Kidney (tissue), 14 donors: ENCODE measurements around the gene TLX2. TPM values are rescaled to one million over a fixed set of nuclear protein-coding genes. Genes with fewer than 3 reads are reported as not detected.

ENCODE experiments used
- DNase-seq, 5 donors: peaks; one replicate each; pipeline ENCODE4 v3.0.0-alpha.2; 2013 to 2020
- FAIRE-seq: peaks from 2 replicates; lab custom pipeline; 2012; peaks lifted over from hg19 to GRCh38; lab: Jason Lieb, UNC
- H3K27ac ChIP-seq, 2 donors: one replicate each; pipeline ENCODE4 v1.7.0; 2013; ENCODE audit warnings: low read depth in 2 of 2, low read length in 2 of 2, inconsistent platforms in 1 of 2
- H3K27me3 ChIP-seq: one replicate; pipeline ENCODE4 v1.7.1; 2013; ENCODE audit warnings: low read length, inconsistent platforms; ENCODE audit not compliant: control insufficient read depth, insufficient read depth
- H3K36me3 ChIP-seq, 3 donors: one replicate each; pipeline versions ENCODE4 v1.7.0 to v1.7.1; 2013; ENCODE audit warnings: low read length in 3 of 3, control low read depth in 1 of 3, inconsistent platforms in 1 of 3; ENCODE audit not compliant: insufficient read depth in 3 of 3, control insufficient read depth in 2 of 3
- H3K4me1 ChIP-seq, 3 donors: one replicate each; pipeline versions ENCODE4 v1.7.0 to v1.7.1; 2013; ENCODE audit warnings: low read length in 3 of 3, inconsistent platforms in 1 of 3, low read depth in 1 of 3; ENCODE audit not compliant: control insufficient read depth in 2 of 3, insufficient read depth in 2 of 3
- H3K4me3 ChIP-seq, 3 donors: one replicate each; pipeline versions ENCODE4 v1.7.0 to v1.8.1; 2013; ENCODE audit warnings: low read length in 3 of 3, control low read depth in 1 of 3, inconsistent platforms in 1 of 3
- H3K9ac ChIP-seq, 3 donors: one replicate each; pipeline versions ENCODE4 v1.7.0 to v1.7.1; 2013; ENCODE audit warnings: low read length in 3 of 3, control low read depth in 1 of 3, inconsistent platforms in 1 of 3
- H3K9me3 ChIP-seq, 3 donors: one replicate each; pipeline versions ENCODE4 v1.7.0 to v1.7.1; 2013; ENCODE audit warnings: low read length in 3 of 3, control low read depth in 1 of 3, inconsistent platforms in 1 of 3; ENCODE audit not compliant: control insufficient read depth in 2 of 3, insufficient read depth in 1 of 3
- intact Hi-C: fragments of 100-400 bp; cut with DNase I; formaldehyde crosslinking; loops from one replicate; pipeline ENCODE4 v1.11.1; 2022
- polyA plus RNA-seq: library from polyadenylated mRNA; stranded (reverse); fragments of 350-450 nt; fragmentation: Illumina TruSeq; extraction: RNeasy Lipid Tissue Mini Kit (QIAGEN cat#74804); gene quantifications from one replicate; pipeline ENCODE4 v1.2.3, GENCODE V29; 2014; ENCODE audit warnings: low read depth, low replicate concordance; ENCODE audit not compliant: insufficient read depth
- total RNA-seq: library from RNA; stranded (reverse); fragmentation: NEBNext Ultra II Directional; extraction: Animal tissue kit (Norgen Biotek cat#: 25700); gene quantifications from one replicate; pipeline ENCODE4 v1.2.1, GENCODE V29; 2021
- TF ChIP-seq, protein P1 (sequence below): IDR thresholded peaks from 3 replicates; pipeline ENCODE4 v1.5.1; 2012; ENCODE audit warnings: mild to moderate bottlenecking, moderate library complexity, borderline replicate concordance; ENCODE audit not compliant: insufficient read depth; ENCODE audit errors: extremely low read depth
- donor health status: control.
- donor health status: control.
- donor health status: control.
- donor health status: control.
- donor health status: control.
- donor health status: DM: yes; HTN: yes; CAD: no.
- donor health status: Normal renal cell carcinoma (clear cell type).

The TLX2 gene
- total and polyA plus RNA-seq, 2 donors from 2014 or later = not detected

DNA sequence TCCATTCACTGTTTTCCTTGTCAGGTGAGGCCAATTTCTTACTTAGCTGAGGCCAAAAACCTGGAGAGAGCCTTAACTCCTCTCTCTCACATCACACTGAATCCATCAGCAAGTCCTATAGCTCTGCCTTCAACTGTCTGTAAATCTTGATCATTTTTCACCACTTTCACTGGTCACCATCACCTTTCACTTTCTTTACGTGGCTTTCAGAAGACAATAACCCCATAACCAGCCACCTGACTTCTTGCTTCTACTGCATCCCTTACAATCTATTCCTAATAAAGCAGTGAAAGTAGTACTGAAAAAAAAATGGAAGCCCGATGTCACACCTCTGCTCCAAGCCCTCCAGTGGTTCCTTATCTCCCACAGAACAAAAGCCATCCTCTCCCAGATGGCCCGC, 31.8 kb downstream of the TLX2 start:
- no peaks in the 10 kb centered on the region for H3K9me3 ChIP-seq
- no peaks in the 10 kb centered on the region for H3K36me3 ChIP-seq
- no peak overlapping the region for H3K4me3 ChIP-seq
- FAIRE-seq (no peak), DNase-seq (no peak)
- H3K9ac ChIP-seq = no peak overlapping the region
- intact Hi-C loops = no loop called here
- no peak overlapping the region for H3K27ac ChIP-seq
- peaks cover 0 to 4% (median 0%) of the 10 kb centered on the region in 3 donors for H3K4me1 ChIP-seq
- TF ChIP-seq, protein P1, sequence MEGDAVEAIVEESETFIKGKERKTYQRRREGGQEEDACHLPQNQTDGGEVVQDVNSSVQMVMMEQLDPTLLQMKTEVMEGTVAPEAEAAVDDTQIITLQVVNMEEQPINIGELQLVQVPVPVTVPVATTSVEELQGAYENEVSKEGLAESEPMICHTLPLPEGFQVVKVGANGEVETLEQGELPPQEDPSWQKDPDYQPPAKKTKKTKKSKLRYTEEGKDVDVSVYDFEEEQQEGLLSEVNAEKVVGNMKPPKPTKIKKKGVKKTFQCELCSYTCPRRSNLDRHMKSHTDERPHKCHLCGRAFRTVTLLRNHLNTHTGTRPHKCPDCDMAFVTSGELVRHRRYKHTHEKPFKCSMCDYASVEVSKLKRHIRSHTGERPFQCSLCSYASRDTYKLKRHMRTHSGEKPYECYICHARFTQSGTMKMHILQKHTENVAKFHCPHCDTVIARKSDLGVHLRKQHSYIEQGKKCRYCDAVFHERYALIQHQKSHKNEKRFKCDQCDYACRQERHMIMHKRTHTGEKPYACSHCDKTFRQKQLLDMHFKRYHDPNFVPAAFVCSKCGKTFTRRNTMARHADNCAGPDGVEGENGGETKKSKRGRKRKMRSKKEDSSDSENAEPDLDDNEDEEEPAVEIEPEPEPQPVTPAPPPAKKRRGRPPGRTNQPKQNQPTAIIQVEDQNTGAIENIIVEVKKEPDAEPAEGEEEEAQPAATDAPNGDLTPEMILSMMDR = no peak
- no peaks in the 10 kb centered on the region for H3K27me3 ChIP-seq

DNA sequence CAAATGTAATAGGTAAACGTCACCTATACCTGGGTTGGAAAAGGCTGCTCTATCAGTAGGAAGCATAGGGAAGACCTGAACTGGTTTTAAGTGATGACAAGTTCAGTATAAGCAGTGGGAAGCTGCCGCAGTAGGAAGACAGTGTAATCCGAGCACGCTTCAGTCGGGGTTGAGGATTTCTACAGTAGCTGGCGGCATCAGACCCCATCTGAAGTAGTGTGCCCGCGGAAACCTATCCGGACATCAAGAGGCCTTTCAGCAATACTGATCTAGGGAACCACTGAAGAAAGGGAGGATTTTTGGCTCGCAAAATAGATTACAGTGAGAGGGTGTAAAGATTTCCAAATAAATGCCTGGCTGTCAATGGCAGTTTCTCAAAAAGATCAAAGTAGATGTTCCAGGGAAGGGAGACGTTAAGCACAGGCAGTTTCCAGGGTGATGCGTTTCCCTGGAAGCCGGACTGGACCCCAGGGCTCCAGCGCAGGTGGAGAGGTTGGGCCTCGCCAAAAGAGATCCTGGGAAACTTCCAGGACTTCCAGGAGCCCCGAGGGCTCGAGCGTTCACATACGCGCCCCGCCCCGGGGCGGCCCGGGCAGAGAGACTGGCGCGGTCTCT, 34.1 kb downstream of the TLX2 start:
- FAIRE-seq (no peak), DNase-seq (peak in 3 of 5 donors; percentile 37 to 51 (median 45))
- no peaks in the 10 kb centered on the region for H3K27me3 ChIP-seq
- H3K9ac ChIP-seq = peak overlapping the region in 2 of 3 donors; percentile 7 to 48
- H3K4me3 ChIP-seq = peak overlapping the region; percentile 28 to 50 (median 31)
- no peaks in the 10 kb centered on the region for H3K9me3 ChIP-seq
- H3K27ac ChIP-seq = no peak overlapping the region
- TF ChIP-seq, protein P1 = no peak
- no peaks in the 10 kb centered on the region for H3K36me3 ChIP-seq
- H3K4me1 ChIP-seq = peaks cover 0 to 7% (median 0%) of the 10 kb centered on the region in 3 donors
- intact Hi-C loops = no loop called here

DNA sequence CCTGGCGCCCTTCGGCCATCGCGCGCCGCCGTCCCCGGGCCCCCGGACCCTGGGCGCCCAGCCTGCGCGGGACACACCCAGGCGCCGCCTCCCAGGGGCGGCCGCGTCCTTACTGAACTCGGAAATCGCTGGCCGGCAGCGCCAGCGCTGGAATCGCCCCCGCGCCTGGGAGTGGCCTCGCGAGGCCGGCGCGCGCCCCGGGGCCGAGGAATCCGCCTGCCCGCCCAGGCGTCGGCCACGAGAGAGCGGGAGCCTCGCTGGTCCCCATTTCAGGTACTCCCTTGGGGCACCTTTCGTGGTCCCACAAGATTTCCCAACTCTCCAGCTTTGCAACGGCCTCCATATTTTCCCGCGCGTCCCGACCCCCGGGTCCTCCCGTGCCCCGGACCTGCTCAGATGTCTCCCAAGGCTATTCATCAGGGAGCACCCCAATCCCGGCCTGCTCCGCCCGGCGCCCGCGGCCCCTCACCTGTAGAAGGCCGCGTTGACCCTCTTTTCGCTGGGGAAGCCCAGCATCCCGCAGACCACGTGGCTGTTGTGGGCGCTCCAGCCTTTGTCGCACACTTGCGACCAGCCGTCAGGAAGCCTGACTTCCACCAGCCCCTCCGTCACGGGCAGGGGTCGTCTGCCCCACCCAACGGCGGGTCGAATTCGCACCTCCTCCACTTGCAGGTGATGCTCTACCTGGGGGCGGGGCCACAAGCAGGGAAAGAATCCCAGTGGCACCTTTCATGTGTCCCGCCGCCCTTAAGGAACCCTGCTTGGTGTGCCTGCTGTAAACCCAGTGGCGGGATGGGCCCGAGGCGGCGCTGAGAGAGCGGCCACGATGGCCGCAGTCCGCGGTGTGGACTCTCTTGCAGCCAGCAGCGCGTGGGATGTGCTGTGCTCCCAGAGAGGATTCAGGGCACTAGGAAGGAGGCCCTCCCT, 34.9 kb downstream of the TLX2 start:
- peak; percentile 62 to 88 (median 84) for DNase-seq
- FAIRE-seq = no peak
- Histone ChIP-seq H3K36me3 (no peaks in the 10 kb centered on the region), H3K9ac (peak overlapping the region in 1 of 3 donors; percentile 55), H3K9me3 (no peaks in the 10 kb centered on the region), H3K4me1 (peaks cover 0 to 7% (median 0%) of the 10 kb centered on the region in 3 donors), H3K27me3 (no peaks in the 10 kb centered on the region), H3K4me3 (peak overlapping the region; percentile 28 to 63 (median 44)), H3K27ac (no peak overlapping the region)
- intact Hi-C loops = no loop called here
- TF ChIP-seq, protein P1 = no peak
